ENCODE data around the gene CDH13. TPM values are rescaled to one million over a fixed set of nuclear protein-coding genes. Genes with fewer than 3 reads are reported as not detected.

The CDH13 gene
- total and polyA plus RNA-seq, 2 experiments from 2014 or later, result 2.9 to 4.8 TPM

DNA sequence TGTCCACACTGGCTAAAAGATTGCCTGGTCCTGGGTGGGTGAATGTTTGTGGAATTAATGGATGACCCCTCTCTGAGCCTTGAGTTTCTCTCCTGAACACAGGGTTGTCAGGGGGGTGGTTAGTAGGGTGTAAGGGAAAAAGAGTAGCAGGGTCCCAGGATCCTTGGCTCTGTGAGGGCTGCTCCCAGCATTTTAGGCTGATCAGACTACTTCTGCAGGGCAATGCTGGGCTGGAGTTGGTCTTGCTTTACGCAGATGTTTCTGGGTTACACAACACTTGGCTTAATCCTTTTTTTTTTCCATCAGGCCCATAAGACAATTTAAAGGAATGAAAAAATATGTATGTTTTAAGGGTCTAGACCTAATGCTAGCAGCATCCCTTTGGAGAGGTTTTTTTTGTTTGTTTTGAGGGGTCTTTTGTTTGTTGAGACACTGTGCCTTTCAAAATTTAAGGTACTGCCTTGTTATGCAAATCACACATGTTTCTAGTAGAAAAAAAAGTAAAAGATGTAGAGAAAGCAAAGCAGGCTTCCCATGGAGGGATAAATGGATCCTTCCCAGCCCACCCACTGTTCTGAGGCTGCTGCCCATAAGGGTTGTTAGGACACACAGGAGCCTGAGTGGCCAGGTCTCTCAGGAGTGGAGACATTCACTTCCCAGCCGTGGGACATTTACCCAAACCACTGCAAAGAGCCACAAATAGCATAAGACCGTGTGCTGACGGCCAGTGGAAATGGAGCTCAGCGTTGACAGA, 955.4 kb downstream of the CDH13 start:
- no peak overlapping the region for H3K27ac ChIP-seq
- DNase-seq (ENCODE audit: low read depth in 1 of 2, low spot score in 1 of 2), result no peak
- no peaks in the 10 kb centered on the region for H3K9me3 ChIP-seq (ENCODE audit: low read depth)
- H3K36me3 ChIP-seq, result no peaks in the 10 kb centered on the region
- TF ChIP-seq, protein P1, sequence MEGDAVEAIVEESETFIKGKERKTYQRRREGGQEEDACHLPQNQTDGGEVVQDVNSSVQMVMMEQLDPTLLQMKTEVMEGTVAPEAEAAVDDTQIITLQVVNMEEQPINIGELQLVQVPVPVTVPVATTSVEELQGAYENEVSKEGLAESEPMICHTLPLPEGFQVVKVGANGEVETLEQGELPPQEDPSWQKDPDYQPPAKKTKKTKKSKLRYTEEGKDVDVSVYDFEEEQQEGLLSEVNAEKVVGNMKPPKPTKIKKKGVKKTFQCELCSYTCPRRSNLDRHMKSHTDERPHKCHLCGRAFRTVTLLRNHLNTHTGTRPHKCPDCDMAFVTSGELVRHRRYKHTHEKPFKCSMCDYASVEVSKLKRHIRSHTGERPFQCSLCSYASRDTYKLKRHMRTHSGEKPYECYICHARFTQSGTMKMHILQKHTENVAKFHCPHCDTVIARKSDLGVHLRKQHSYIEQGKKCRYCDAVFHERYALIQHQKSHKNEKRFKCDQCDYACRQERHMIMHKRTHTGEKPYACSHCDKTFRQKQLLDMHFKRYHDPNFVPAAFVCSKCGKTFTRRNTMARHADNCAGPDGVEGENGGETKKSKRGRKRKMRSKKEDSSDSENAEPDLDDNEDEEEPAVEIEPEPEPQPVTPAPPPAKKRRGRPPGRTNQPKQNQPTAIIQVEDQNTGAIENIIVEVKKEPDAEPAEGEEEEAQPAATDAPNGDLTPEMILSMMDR (IDR thresholded peaks at IDR 0.05; ENCODE audit: low read depth, low read length), result no peak
- no peaks in the 10 kb centered on the region for H3K27me3 ChIP-seq
- no peaks in the 10 kb centered on the region for H3K4me1 ChIP-seq (ENCODE audit: low read depth)
- H3K4me3 ChIP-seq, result no peak overlapping the region

GRCh38 chr16:83586036-83586435, 959.3 kb downstream of the CDH13 start:
- Histone ChIP-seq H3K36me3 (no peaks in the 10 kb centered on the region), H3K27me3 (no peaks in the 10 kb centered on the region), H3K27ac (no peak overlapping the region), H3K4me3 (no peak overlapping the region), H3K4me1 (ENCODE audit: low read depth) (no peaks in the 10 kb centered on the region), H3K9me3 (ENCODE audit: low read depth) (no peaks in the 10 kb centered on the region)
- no peak for DNase-seq (ENCODE audit: low read depth in 1 of 2, low spot score in 1 of 2)
- TF ChIP-seq, protein P1 (IDR thresholded peaks at IDR 0.05; ENCODE audit: low read depth, low read length), result no peak

DNA sequence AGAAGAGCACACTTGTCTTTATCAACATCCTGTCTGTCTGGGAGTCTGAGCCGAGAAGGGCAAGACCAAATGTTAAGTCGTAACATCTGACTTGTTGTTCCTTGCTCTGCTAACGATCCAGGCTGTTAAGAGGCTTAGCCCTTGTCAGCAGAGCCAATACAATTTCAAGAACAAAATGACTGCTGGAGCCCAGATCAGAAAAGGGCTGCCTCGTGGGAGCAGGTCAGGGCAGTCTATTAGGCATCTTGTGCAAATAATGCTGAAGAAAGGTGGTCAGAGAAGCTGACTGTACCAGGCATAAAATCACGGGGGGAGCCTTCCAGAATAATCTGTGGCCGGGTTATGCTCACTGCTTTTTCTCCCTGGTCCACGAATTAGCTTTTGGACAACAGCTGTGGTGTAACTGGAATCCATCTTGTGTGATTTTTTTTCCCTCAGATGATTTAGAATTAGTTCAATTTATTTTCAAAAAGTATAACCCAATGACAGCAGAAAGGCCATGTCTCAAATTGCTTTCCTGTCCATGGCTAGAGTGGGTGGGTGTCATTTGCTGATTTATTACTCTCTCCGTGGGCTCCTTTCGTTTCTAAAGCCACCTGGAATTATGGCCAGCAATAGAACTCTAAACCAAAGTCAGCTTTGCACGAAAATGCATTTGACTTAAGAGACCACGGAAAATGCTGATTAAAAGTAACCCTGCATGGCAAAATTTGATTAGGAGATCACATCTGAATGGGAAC, 959.9 kb downstream of the CDH13 start:
- peak in 1 of 2 donors; percentile 13 for DNase-seq (ENCODE audit: low read depth in 1 of 2, low spot score in 1 of 2)
- H3K27ac ChIP-seq, result no peak overlapping the region
- no peak overlapping the region for H3K4me3 ChIP-seq
- TF ChIP-seq, protein P1 (IDR thresholded peaks at IDR 0.05; ENCODE audit: low read depth, low read length), result no peak
- no peaks in the 10 kb centered on the region for H3K36me3 ChIP-seq
- no peaks in the 10 kb centered on the region for H3K4me1 ChIP-seq (ENCODE audit: low read depth)
- H3K9me3 ChIP-seq (ENCODE audit: low read depth), result no peaks in the 10 kb centered on the region
- no peaks in the 10 kb centered on the region for H3K27me3 ChIP-seq

DNA sequence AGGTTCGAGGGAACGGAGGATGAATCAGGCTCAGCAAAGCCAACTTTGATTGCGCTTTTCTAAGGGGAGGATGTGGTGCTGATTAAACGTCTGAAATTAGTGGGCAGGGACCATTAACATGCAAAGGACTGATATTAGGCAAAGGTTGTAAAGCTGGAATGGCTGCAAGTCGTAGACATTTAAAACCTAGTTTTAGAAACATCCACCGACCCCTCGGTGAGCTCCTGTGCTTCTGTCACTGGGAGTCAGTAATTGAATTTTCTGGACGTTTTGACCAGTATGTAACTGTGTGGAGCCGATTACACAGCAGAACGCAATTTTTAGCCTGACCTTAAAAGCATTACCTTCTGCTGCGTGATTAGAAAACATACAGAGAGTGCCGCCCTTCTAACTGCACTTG, 960.4 kb downstream of the CDH13 start:
- Histone ChIP-seq H3K4me3 (no peak overlapping the region), H3K4me1 (ENCODE audit: low read depth) (no peaks in the 10 kb centered on the region), H3K9me3 (ENCODE audit: low read depth) (no peaks in the 10 kb centered on the region), H3K36me3 (no peaks in the 10 kb centered on the region), H3K27me3 (no peaks in the 10 kb centered on the region), H3K27ac (no peak overlapping the region)
- TF ChIP-seq, protein P1 (IDR thresholded peaks at IDR 0.05; ENCODE audit: low read depth, low read length), result no peak
- DNase-seq (ENCODE audit: low read depth in 1 of 2, low spot score in 1 of 2), result no peak

- no peak for DNase-seq (ENCODE audit: low read depth in 1 of 2, low spot score in 1 of 2)
- Histone ChIP-seq H3K27me3 (no peaks in the 10 kb centered on the region), H3K36me3 (no peaks in the 10 kb centered on the region), H3K27ac (no peak overlapping the region), H3K4me1 (ENCODE audit: low read depth) (no peaks in the 10 kb centered on the region), H3K4me3 (no peak overlapping the region), H3K9me3 (ENCODE audit: low read depth) (no peaks in the 10 kb centered on the region)
- TF ChIP-seq, protein P1 (IDR thresholded peaks at IDR 0.05; ENCODE audit: low read depth, low read length), result no peak
These were observed 961.3 kb downstream of the CDH13 start for GRCh38 chr16:83588070-83588469.

Data from cardiac muscle cell (in vitro differentiated cells and primary cell).